ENCODE data around the gene ZC3H7A. TPM values are rescaled to one million over a fixed set of nuclear protein-coding genes. Genes with fewer than 3 reads are reported as not detected.

The ZC3H7A gene
- total RNA-seq, 1 experiment from 2014 or later, result 65.0 TPM

DNA sequence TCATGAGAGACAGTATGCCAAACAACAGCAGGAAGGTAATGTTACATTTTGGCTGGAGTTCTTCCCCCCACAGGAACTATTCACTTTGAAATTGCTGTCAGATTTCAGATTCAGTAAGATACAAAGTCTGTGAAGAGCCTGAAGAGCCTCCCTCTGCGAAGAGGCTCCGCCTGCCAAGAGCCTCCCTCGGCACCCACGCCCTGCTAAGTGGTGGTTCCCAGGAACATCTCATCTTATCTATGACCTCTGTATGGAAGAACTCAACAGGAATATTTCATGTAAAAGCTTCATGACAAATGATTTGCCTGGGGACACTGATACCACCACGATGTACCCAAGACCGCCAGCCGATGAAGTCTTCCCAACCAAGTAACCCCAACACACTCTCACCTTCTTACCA is 3.2 kb downstream of the ZC3H7A start:
- ChIA-PET CTCF (no interaction called here), POLR2A (ENCODE audit: low non-redundant PET) (no interaction called here)
- Histone ChIP-seq H3K4me1 (ENCODE audit: insufficient read depth, low read length, poor library complexity, severe bottlenecking) (peaks cover 17% of the 10 kb centered on the region), H3K27me3 (replicated peaks; ENCODE audit: insufficient read depth, low read depth, low read length, poor library complexity) (no peaks in the 10 kb centered on the region), H3K27ac (ENCODE audit: low read depth, low read length, poor library complexity, severe bottlenecking) (no peak overlapping the region), H3K36me3 (ENCODE audit: insufficient read depth, low read length, poor library complexity, severe bottlenecking) (peaks cover 17% of the 10 kb centered on the region), H3K4me3 (ENCODE audit: low read depth, low read length, poor library complexity, severe bottlenecking) (no peak overlapping the region), H3K9me3 (ENCODE audit: low read depth, low read length, poor library complexity, severe bottlenecking) (no peaks in the 10 kb centered on the region)
- BruUV-seq (replicated peaks), result no TSS peak
- intact Hi-C loops (cut with micrococcal nuclease; ENCODE audit: unreplicated experiment), result loop anchor here (10.0 kb wide), 1 partner anchor 271 kb away; no protein-coding TSS in a partner anchor
- no peak for TF ChIP-seq EZH2 (IDR thresholded peaks at IDR 0.05; ENCODE audit: borderline replicate concordance, low read depth, low read length, poor library complexity, severe bottlenecking)
- TF ChIP-seq, protein P1, sequence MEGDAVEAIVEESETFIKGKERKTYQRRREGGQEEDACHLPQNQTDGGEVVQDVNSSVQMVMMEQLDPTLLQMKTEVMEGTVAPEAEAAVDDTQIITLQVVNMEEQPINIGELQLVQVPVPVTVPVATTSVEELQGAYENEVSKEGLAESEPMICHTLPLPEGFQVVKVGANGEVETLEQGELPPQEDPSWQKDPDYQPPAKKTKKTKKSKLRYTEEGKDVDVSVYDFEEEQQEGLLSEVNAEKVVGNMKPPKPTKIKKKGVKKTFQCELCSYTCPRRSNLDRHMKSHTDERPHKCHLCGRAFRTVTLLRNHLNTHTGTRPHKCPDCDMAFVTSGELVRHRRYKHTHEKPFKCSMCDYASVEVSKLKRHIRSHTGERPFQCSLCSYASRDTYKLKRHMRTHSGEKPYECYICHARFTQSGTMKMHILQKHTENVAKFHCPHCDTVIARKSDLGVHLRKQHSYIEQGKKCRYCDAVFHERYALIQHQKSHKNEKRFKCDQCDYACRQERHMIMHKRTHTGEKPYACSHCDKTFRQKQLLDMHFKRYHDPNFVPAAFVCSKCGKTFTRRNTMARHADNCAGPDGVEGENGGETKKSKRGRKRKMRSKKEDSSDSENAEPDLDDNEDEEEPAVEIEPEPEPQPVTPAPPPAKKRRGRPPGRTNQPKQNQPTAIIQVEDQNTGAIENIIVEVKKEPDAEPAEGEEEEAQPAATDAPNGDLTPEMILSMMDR (conservative IDR thresholded peaks at IDR 0.05; ENCODE audit: low read depth, low read length), result no peak
- DNase-seq (ENCODE audit: low spot score), result no peak

DNA sequence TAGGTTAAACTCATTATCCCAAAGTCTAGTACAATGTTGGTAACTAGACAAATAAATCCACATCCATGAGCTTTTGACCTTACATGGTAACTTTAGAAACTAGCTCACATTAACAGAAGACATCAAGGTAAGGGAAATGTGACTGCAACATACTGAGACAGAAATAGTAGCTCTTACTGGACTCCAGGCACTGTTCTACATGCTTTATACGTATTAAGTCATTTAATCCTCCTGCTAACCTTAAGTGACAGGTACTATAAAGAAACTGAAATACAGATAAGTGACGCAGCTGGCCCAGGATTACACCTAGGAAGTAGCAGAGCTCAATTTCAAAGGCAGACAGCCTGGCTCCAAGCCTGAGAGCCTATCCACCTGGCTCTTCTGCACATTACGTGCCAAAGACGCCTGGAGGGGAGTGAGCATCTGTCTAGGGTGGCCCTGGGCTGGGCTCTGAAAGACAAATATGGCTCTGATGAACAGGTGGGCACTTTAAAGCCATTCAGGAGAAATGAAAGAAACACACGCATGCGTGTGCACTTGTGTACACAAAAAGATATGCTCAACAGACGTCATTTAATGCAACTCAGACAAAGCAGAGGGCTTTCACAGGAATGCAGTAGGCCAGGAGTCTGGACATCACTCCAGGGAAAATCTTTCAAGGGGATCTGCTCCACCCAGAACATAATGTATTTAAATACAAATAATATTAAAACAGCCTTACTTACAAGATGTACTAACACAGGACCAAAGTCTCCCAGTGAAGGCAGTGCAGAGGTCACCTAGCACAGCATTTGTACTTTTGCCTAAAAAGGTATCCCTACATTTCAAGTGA is 4.4 kb downstream of the ZC3H7A start:
- peaks cover 17% of the 10 kb centered on the region for H3K36me3 ChIP-seq (ENCODE audit: insufficient read depth, low read length, poor library complexity, severe bottlenecking)
- CTCF ChIA-PET, result no interaction called here
- peaks cover 9% of the 10 kb centered on the region for H3K4me1 ChIP-seq (ENCODE audit: insufficient read depth, low read length, poor library complexity, severe bottlenecking)
- no peaks in the 10 kb centered on the region for H3K27me3 ChIP-seq (replicated peaks; ENCODE audit: insufficient read depth, low read depth, low read length, poor library complexity)
- DNase-seq (ENCODE audit: low spot score), result no peak
- POLR2A ChIA-PET (ENCODE audit: low non-redundant PET), result no interaction called here
- intact Hi-C loops (cut with micrococcal nuclease; ENCODE audit: unreplicated experiment), result loop anchor here (10.0 kb wide), 1 partner anchor 272 kb away; no protein-coding TSS in a partner anchor
- no peaks in the 10 kb centered on the region for H3K9me3 ChIP-seq (ENCODE audit: low read depth, low read length, poor library complexity, severe bottlenecking)
- no peak for TF ChIP-seq EZH2 (IDR thresholded peaks at IDR 0.05; ENCODE audit: borderline replicate concordance, low read depth, low read length, poor library complexity, severe bottlenecking)
- TF ChIP-seq, protein P1 (conservative IDR thresholded peaks at IDR 0.05; ENCODE audit: low read depth, low read length), result no peak
- BruUV-seq (replicated peaks), result no TSS peak
- H3K4me3 ChIP-seq (ENCODE audit: low read depth, low read length, poor library complexity, severe bottlenecking), result no peak overlapping the region
- H3K27ac ChIP-seq (ENCODE audit: low read depth, low read length, poor library complexity, severe bottlenecking), result no peak overlapping the region

- TF ChIP-seq, protein P1 (conservative IDR thresholded peaks at IDR 0.05; ENCODE audit: low read depth, low read length), result no peak
- TF ChIP-seq EZH2 (IDR thresholded peaks at IDR 0.05; ENCODE audit: borderline replicate concordance, low read depth, low read length, poor library complexity, severe bottlenecking), result no peak
- no TSS peak for BruUV-seq (replicated peaks)
- ChIA-PET CTCF (no interaction called here), POLR2A (ENCODE audit: low non-redundant PET) (interaction anchor here (0.7 kb wide), 1 partner anchor 11 kb away, joined by 4 read pairs; no protein-coding TSS in a partner anchor)
- H3K4me1 ChIP-seq (ENCODE audit: insufficient read depth, low read length, poor library complexity, severe bottlenecking), result peaks cover 9% of the 10 kb centered on the region
- no peaks in the 10 kb centered on the region for H3K27me3 ChIP-seq (replicated peaks; ENCODE audit: insufficient read depth, low read depth, low read length, poor library complexity)
- H3K4me3 ChIP-seq (ENCODE audit: low read depth, low read length, poor library complexity, severe bottlenecking), result no peak overlapping the region
- no peaks in the 10 kb centered on the region for H3K9me3 ChIP-seq (ENCODE audit: low read depth, low read length, poor library complexity, severe bottlenecking)
- H3K27ac ChIP-seq (ENCODE audit: low read depth, low read length, poor library complexity, severe bottlenecking), result peak overlapping the region; percentile 17
- peaks cover 17% of the 10 kb centered on the region for H3K36me3 ChIP-seq (ENCODE audit: insufficient read depth, low read length, poor library complexity, severe bottlenecking)
- no peak for DNase-seq (ENCODE audit: low spot score)
- intact Hi-C loops (cut with micrococcal nuclease; ENCODE audit: unreplicated experiment), result loop anchor here (10.0 kb wide), 1 partner anchor 274 kb away; no protein-coding TSS in a partner anchor
These were observed 5.8 kb downstream of the ZC3H7A start for GRCh38 chr16:11791144-11791828.
